GM23338 (cell line): ENCODE data around the gene ACTG2. TPM values are rescaled to one million over a fixed set of nuclear protein-coding genes. Genes with fewer than 3 reads are reported as not detected.

ENCODE experiments used
- ATAC-seq: fragments of 200-7000 bp; cut with Tn5 transposase; 3 replicates; pipeline ENCODE4 v1.9.1; 2020
- DNase-seq: peaks from one replicate; pipeline ENCODE4 v3.0.0-alpha.2; 2015; ENCODE audit warnings: low spot score
- H2AFZ ChIP-seq: fragments of 200-600 bp; sonication (generic); 2 replicates; pipeline ENCODE4 v1.8.0; 2016; ENCODE audit warnings: antibody characterized with exemption, mild to moderate bottlenecking, moderate library complexity
- H3F3A ChIP-seq: fragments of 200-600 bp; sonication (generic); replicated peaks from 2 replicates; pipeline ENCODE4 v1.8.0; 2017; ENCODE audit warnings: antibody characterized with exemption, mixed run types, low read depth
- H3K27ac ChIP-seq: fragments of 200-600 bp; sonication (generic); 2 replicates; pipeline ENCODE4 v1.6.1; 2016; ENCODE audit warnings: low read depth
- H3K27me3 ChIP-seq: fragments of 200-600 bp; sonication (generic); 2 replicates; pipeline ENCODE4 v1.8.0; 2016; ENCODE audit warnings: mild to moderate bottlenecking, mixed run types, moderate library complexity; ENCODE audit not compliant: insufficient read depth
- H3K36me3 ChIP-seq: fragments of 200-600 bp; sonication (generic); 2 replicates; pipeline ENCODE4 v1.8.0; 2016; ENCODE audit warnings: mild to moderate bottlenecking; ENCODE audit not compliant: insufficient read depth
- H3K4me1 ChIP-seq: fragments of 200-600 bp; sonication (generic); 2 replicates; pipeline ENCODE4 v1.8.0; 2016; ENCODE audit warnings: mild to moderate bottlenecking, moderate library complexity; ENCODE audit not compliant: insufficient read depth
- H3K4me2 ChIP-seq: fragments of 200-600 bp; sonication (generic); 2 replicates; pipeline ENCODE4 v1.7.1; 2017; ENCODE audit warnings: mixed run types
- H3K4me3 ChIP-seq: fragments of 200-600 bp; sonication (generic); 2 replicates; pipeline ENCODE4 v1.6.1; 2016; ENCODE audit warnings: mixed run types
- H3K79me2 ChIP-seq: fragments of 200-600 bp; sonication (generic); replicated peaks from 2 replicates; pipeline ENCODE4 v1.8.0; 2017; ENCODE audit warnings: mild to moderate bottlenecking; ENCODE audit not compliant: insufficient read depth
- H3K9me2 ChIP-seq: fragments of 200-600 bp; sonication (generic); 2 replicates; pipeline ENCODE4 v1.8.0; 2017; ENCODE audit not compliant: insufficient read depth
- H4K20me1 ChIP-seq: fragments of 200-600 bp; sonication (generic); replicated peaks from 2 replicates; pipeline ENCODE4 v1.8.0; 2017; ENCODE audit warnings: mild to moderate bottlenecking; ENCODE audit not compliant: insufficient read depth
- H3K27ac Mint-ChIP-seq: 2 replicates; pipeline ENCODE4 v1.8.0; 2020; ENCODE audit warnings: inconsistent platforms, mild to moderate bottlenecking, moderate library complexity, mixed read lengths
- H3K27me3 Mint-ChIP-seq: 3 replicates; pipeline ENCODE4 v1.8.0; 2022; ENCODE audit warnings: low read depth, mild to moderate bottlenecking, moderate library complexity, mixed read lengths, inconsistent platforms; ENCODE audit not compliant: insufficient read depth, poor library complexity
- H3K36me3 Mint-ChIP-seq: 3 replicates; pipeline ENCODE4 v1.8.0; 2021; ENCODE audit warnings: low read depth, mild to moderate bottlenecking, inconsistent platforms, moderate library complexity, mixed read lengths
- H3K4me1 Mint-ChIP-seq: 3 replicates; pipeline ENCODE4 v1.8.0; 2020; ENCODE audit warnings: mild to moderate bottlenecking, inconsistent platforms, mixed read lengths
- H3K4me3 Mint-ChIP-seq: 3 replicates; pipeline ENCODE4 v1.8.0; 2021; ENCODE audit warnings: moderate library complexity, mild to moderate bottlenecking, inconsistent platforms, mixed read lengths
- H3K9me3 Mint-ChIP-seq: 3 replicates; pipeline ENCODE4 v1.8.0; 2020; ENCODE audit warnings: moderate library complexity, mild to moderate bottlenecking, inconsistent platforms, mixed read lengths
- CREB1 ChIP-seq: fragments of 250-450 bp; sonication (Bioruptor Pico); IDR thresholded peaks from 2 replicates; pipeline ENCODE4 v1.5.0; 2020; ENCODE audit warnings: low read depth, mild to moderate bottlenecking, moderate library complexity
- CTCF ChIP-seq, 2 experiments: fragments of 200-600 bp in 1 of 2; sonication (generic) in 1 of 2; conservative IDR thresholded peaks; 2 replicates each; pipeline versions ENCODE4 v1.5.1 to v1.6.1; 2016 to 2017; ENCODE audit warnings: antibody characterized with exemption in 2 of 2, low read depth in 2 of 2, mild to moderate bottlenecking in 2 of 2, moderate library complexity in 1 of 2
- ETS1 ChIP-seq: IDR thresholded peaks from 2 replicates; pipeline ENCODE4 v1.6.1; 2016; ENCODE audit warnings: antibody characterized with exemption
- EZH2 ChIP-seq: fragments of 200-600 bp; sonication (generic); IDR thresholded peaks from one replicate; pipeline ENCODE4 v1.8.0; 2017; ENCODE audit warnings: antibody characterized with exemption, mild to moderate bottlenecking, low read depth; ENCODE audit not compliant: unreplicated experiment
- EZH2phosphoT487 ChIP-seq: fragments of 200-600 bp; sonication (generic); IDR thresholded peaks from one replicate; pipeline ENCODE4 v1.8.1; 2018; ENCODE audit warnings: antibody characterized with exemption; ENCODE audit not compliant: unreplicated experiment
- JUNB ChIP-seq: IDR thresholded peaks from one replicate; pipeline ENCODE4 v1.6.1; 2016; ENCODE audit warnings: antibody characterized with exemption; ENCODE audit not compliant: unreplicated experiment
- NANOG ChIP-seq: IDR thresholded peaks from 2 replicates; pipeline ENCODE4 v1.6.1; 2016; ENCODE audit warnings: antibody characterized with exemption, borderline replicate concordance
- POLR2AphosphoS5 ChIP-seq: IDR thresholded peaks from 2 replicates; pipeline ENCODE4 v1.6.1; 2016; ENCODE audit warnings: antibody characterized with exemption, low read depth
- STAT1 ChIP-seq: IDR thresholded peaks from one replicate; pipeline ENCODE4 v1.6.1; 2016; ENCODE audit warnings: antibody characterized with exemption; ENCODE audit not compliant: unreplicated experiment
- ZNF114 ChIP-seq: fragments of 250-450 bp; sonication (Bioruptor Pico); IDR thresholded peaks from 2 replicates; pipeline ENCODE4 v1.5.0; 2020; ENCODE audit warnings: mild to moderate bottlenecking, moderate library complexity
- ZNF331 ChIP-seq: fragments of 250-450 bp; sonication (Bioruptor Pico); IDR thresholded peaks from 2 replicates; pipeline ENCODE4 v1.5.0; 2020; ENCODE audit warnings: low read depth, mild to moderate bottlenecking, moderate library complexity
- ZNF462 ChIP-seq: fragments of 250-450 bp; sonication (Bioruptor Pico); IDR thresholded peaks from 2 replicates; pipeline ENCODE4 v1.5.0; 2020; ENCODE audit warnings: mild to moderate bottlenecking, moderate library complexity
- polyA plus RNA-seq: library from polyadenylated mRNA; unstranded; fragments of >200 nt; fragmentation: Nextera tagmentation; extraction: Ambion mirVana; gene quantifications from 2 replicates; pipeline ENCODE4 v1.2.1, GENCODE V29; 2016
- total RNA-seq: library from RNA; depleted of rRNA; stranded (reverse); fragments of >200 nt; shearing (Covaris generic); gene quantifications from 2 replicates; pipeline ENCODE4 v1.2.3, GENCODE V29; 2014
- TF ChIP-seq, protein P1 (sequence below): IDR thresholded peaks from one replicate; pipeline ENCODE4 v1.6.1; 2018; ENCODE audit warnings: antibody characterized with exemption; ENCODE audit not compliant: unreplicated experiment

The ACTG2 gene
- total and polyA plus RNA-seq, 2 experiments from 2014 or later: 8.0 to 8.5 TPM

DNA sequence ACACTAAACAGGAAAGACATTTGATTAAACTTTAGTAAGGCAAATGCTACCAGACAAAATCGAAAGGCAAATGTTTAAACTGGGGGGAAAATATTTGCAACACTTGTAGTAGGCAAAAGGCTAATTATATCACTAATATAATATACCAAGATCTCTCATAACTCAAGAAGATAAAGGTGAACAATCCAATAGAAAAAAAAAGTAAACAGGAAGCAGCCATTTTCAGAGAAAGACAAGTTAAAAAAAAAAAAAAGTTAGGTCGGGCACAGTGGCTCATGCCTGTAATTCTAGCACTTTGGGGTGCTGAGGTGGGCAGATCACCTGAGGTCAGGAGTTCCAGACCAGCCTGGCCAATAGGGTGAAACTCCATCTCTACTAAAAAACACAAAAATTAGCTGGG lies 4.4 kb upstream of the ACTG2 start:
- no peaks in the 10 kb centered on the region for H3K79me2 ChIP-seq
- no peak overlapping the region for H3K27ac Mint-ChIP-seq
- no peak overlapping the region for H3K27ac ChIP-seq
- no peak overlapping the region for H3K4me2 ChIP-seq
- H3K9me3 Mint-ChIP-seq: no peaks in the 10 kb centered on the region
- no peaks in the 10 kb centered on the region for H3K36me3 ChIP-seq
- peaks cover 13% of the 10 kb centered on the region for H3K4me1 Mint-ChIP-seq
- no peaks in the 10 kb centered on the region for H3K4me1 ChIP-seq
- H3K9me2 ChIP-seq: no peaks in the 10 kb centered on the region; the same call in 1 of the 2 replicates
- TF ChIP-seq ETS1 (no peak), CTCF (conservative IDR thresholded peaks at IDR 0.05; ENCODE audit: low read depth in 2 of 2) (no peak), STAT1 (no peak), EZH2phosphoT487 (no peak), ZNF114 (CRISPR knock-in tag) (no peak), NANOG (no peak), CREB1 (no peak), ZNF331 (no peak), JUNB (no peak), ZNF462 (no peak), EZH2 (no peak), POLR2AphosphoS5 (no peak)
- TF ChIP-seq, protein P1, sequence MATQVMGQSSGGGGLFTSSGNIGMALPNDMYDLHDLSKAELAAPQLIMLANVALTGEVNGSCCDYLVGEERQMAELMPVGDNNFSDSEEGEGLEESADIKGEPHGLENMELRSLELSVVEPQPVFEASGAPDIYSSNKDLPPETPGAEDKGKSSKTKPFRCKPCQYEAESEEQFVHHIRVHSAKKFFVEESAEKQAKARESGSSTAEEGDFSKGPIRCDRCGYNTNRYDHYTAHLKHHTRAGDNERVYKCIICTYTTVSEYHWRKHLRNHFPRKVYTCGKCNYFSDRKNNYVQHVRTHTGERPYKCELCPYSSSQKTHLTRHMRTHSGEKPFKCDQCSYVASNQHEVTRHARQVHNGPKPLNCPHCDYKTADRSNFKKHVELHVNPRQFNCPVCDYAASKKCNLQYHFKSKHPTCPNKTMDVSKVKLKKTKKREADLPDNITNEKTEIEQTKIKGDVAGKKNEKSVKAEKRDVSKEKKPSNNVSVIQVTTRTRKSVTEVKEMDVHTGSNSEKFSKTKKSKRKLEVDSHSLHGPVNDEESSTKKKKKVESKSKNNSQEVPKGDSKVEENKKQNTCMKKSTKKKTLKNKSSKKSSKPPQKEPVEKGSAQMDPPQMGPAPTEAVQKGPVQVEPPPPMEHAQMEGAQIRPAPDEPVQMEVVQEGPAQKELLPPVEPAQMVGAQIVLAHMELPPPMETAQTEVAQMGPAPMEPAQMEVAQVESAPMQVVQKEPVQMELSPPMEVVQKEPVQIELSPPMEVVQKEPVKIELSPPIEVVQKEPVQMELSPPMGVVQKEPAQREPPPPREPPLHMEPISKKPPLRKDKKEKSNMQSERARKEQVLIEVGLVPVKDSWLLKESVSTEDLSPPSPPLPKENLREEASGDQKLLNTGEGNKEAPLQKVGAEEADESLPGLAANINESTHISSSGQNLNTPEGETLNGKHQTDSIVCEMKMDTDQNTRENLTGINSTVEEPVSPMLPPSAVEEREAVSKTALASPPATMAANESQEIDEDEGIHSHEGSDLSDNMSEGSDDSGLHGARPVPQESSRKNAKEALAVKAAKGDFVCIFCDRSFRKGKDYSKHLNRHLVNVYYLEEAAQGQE: no peak
- H3K4me3 Mint-ChIP-seq: no peak overlapping the region
- H3F3A ChIP-seq: no peaks in the 10 kb centered on the region
- H3K27me3 ChIP-seq: no peaks in the 10 kb centered on the region
- no peak for DNase-seq
- no peaks in the 10 kb centered on the region for H3K36me3 Mint-ChIP-seq
- H4K20me1 ChIP-seq: no peaks in the 10 kb centered on the region
- H3K27me3 Mint-ChIP-seq: peaks cover 1% of the 10 kb centered on the region
- H2AFZ ChIP-seq: peak overlapping the region; percentile 16; the same call in 1 of the 2 replicates
- no peak overlapping the region for H3K4me3 ChIP-seq
- ATAC-seq: no peak
